GM21360 (cell line): Measurements from ENCODE around the gene FHOD3.
A peak's percentile ranks its signal among the peaks of the same experiment; 100 is the strongest.

Experiments used
- ATAC-seq: cut with Tn5 transposase; IDR thresholded peaks from one replicate; pipeline ENCODE4 v1.9.1; 2021; ENCODE audit warnings: mild to moderate bottlenecking, moderate library complexity; ENCODE audit not compliant: unreplicated experiment

FHOD3 gene

GRCh38 chr18:36649205-36649604 is 351.7 kb downstream of the FHOD3 start:
- ATAC-seq = no peak

DNA sequence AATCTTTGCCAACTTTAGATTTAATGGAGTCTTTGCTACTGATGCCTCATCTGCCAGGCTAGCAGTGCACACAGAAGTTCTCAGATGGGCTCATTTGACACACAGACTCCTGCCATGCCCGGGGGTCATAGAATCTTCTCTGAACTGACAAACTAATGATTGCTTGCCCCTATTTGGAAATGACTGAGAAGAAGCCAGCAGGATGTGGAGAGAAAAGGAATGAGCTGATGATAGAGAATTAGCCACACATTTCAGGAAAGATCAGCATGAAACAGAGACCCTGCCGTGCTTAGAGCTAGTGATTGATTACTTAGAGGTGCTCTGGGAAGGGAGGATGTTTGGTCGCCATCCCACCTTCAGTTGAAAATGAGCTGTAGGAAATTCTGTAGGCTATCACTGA is 352.8 kb downstream of the FHOD3 start:
- ATAC-seq = no peak

GRCh38 chr18:36650906-36651305 is 353.4 kb downstream of the FHOD3 start:
- ATAC-seq = no peak

DNA sequence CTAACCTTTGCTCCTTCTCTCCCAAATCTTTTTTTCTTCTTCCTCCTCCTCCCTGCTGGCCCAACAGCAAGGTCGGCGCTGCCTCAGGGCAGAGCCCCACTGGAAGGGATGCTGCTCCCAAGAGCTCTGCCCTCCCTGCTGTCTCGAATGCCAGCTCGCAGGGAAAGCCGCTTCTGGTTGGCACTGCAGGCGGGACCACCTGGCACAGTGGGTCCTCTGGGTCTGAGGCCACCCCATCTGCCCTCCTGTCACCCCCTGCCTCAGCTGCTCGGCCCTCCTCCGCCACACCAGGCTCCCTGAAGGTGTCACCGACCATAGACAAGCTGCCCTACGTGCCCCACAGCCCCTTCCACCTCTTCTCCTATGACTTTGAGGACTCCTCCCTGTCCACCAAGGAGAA is 355.0 kb downstream of the FHOD3 start:
- ATAC-seq = no peak

DNA sequence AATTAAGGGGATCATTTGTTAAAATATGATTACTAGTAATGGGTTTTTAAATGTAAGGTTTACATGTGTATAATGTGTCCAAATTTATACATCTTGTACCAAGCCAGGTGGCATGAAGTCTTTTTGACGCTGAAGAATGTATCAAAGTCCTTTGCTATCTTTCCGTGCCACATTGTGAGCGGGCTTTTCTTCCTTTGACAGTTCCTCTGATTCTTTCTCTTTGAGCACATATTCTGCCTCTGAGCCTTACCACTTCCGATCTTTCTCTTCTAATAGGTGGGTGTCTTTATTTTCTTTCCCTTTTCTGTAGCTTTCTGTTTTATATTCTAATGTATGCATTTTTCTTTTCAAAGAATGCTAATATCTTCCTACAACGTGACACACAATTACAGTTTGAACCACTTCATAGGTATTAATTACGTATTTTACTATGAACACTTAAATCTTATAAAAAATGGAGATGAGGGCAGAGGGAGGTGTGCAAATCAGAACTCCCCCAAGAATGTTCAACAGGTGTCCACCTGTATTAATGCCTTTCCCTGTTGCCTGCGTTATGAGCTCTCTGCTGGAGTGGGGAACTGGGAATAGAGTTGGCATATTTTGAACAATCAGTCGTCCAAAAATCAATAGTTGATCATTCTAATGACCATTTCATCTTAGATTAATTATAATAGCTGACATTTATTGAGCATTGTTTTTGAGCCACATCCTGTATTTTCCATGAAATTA is 355.8 kb downstream of the FHOD3 start:
- no peak for ATAC-seq

DNA sequence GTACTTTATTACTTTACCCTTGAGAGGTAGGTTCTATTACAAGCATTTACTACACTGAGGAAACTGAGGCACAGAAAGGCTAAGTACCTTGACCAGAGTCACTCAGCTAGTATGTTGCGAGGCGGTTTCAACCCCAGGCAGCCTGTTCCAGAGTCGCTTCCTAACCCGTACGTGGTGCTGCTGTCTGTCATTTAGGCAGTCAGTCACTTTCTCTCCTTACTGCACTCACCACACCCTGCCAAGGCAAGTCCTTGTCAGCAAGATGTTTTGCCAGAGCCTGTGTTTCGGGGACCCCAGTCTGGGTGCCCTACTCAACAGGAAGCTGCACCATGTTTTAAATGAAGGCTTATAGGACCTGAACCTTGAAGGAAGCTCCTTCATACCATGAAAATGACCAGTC is 356.4 kb downstream of the FHOD3 start:
- no peak for ATAC-seq

- no peak for ATAC-seq
These were observed 357.6 kb downstream of the FHOD3 start for GRCh38 chr18:36655074-36655473.

GRCh38 chr18:36655930-36656329 is 358.4 kb downstream of the FHOD3 start:
- ATAC-seq = no peak

DNA sequence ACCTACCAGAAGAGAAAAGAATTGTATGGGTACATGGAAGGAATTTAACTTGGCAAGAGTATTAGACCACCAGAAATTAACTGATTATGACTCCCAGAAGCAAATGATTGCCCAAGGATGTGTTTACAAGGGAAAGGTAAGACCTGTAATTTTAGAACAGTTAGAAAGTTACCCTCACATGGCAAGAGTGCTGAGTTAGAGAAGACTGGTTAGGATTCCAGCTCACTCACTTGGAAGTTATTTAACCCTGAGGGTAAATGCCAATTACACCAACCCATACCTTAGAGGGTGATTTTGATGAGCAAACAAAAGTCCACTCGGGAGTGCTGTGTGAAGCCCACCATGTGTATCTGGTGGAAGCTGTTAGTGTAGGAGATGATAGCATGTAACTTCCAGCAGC is 361.1 kb downstream of the FHOD3 start:
- ATAC-seq = no peak

DNA sequence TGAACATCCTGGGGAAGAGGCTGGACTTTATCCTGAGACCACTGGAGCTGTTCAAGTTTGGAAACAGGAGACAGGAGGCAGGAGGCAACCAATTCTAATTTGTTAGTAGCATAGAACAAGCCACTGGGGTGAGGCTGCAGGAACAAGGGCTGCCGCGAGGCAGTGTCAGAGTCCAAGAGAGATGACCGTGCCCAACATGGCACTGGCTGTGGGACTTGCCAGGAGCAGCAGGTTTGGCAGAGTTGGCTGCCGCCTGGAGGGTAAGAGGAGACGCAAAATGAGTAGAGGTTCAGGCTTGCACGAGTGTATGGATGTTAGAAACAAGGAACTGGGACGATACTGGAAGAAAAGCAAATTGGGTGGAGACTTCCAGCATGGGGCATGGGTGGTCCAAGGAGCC is 362.8 kb downstream of the FHOD3 start:
- no peak for ATAC-seq

- no peak for ATAC-seq
These were observed 364.5 kb downstream of the FHOD3 start for GRCh38 chr18:36661999-36662398.

DNA sequence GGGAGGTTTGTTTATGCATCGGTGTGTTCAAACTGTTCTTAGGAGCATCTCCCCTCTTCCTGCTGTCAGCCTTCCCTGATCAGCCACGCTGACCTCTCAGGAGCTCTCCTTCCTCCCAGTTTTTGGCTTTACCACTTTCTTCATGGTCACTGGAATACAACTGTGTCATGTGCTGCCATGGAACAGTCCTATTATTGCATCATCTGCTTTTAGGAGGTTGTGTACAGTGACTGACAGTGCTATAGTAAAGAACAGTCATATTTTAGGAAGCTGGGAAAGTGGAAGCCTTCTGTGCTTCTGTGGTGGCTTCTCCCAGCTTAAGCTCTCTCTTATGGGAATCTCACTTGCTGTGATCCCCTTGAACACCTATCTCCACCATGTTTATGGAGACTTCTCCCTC is 365.8 kb downstream of the FHOD3 start:
- ATAC-seq = no peak

DNA sequence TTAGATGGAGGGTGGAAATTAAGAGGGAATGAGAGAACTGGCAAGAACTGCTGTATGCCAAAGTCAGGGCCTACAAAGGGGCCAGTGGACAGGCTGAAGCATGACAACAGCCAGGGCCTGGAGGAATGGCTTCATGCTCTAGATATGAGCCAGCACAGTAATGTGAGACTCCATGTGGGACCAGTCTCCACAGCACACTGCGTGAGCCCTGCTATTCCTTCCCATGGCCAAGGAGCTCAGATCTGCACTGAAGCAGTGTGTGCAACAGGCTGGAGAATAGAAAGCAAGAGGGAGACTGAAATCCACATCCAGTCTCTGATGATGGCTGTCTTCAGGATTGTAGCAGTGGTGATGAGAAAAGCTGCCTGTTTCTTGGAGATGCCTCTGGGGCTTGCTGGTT is 368.4 kb downstream of the FHOD3 start:
- no peak for ATAC-seq

DNA sequence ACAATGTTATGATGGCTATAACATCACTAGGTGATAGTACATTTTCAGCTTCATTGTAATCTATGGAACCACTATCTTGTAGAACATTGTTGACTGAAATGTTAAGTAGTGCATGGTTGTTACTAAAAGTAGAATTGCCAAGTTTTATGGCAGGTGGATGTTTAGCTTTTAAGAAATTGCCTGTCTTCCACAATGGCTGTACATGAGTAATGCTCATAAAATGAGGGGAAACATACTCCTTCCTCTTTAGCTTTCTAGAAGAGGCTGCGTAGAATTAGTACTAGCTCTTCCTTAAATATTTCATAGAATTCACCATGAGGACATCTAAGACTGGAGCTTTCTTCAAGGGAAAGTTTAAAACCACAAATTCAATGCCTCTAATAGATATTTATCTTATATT is 370.3 kb downstream of the FHOD3 start:
- ATAC-seq = no peak

- ATAC-seq = no peak
These were observed 370.8 kb downstream of the FHOD3 start for GRCh38 chr18:36668349-36668748.

- ATAC-seq = peak; percentile 73
These were observed 375.2 kb downstream of the FHOD3 start for GRCh38 chr18:36672437-36673344.

- no peak for ATAC-seq
These were observed 375.9 kb downstream of the FHOD3 start for GRCh38 chr18:36673452-36673851.

- no peak for ATAC-seq
These were observed 377.6 kb downstream of the FHOD3 start for GRCh38 chr18:36675076-36675475.

- ATAC-seq = no peak
These were observed 378.0 kb downstream of the FHOD3 start for GRCh38 chr18:36675542-36675941.

GRCh38 chr18:36676629-36677028 is 379.1 kb downstream of the FHOD3 start:
- ATAC-seq = no peak

DNA sequence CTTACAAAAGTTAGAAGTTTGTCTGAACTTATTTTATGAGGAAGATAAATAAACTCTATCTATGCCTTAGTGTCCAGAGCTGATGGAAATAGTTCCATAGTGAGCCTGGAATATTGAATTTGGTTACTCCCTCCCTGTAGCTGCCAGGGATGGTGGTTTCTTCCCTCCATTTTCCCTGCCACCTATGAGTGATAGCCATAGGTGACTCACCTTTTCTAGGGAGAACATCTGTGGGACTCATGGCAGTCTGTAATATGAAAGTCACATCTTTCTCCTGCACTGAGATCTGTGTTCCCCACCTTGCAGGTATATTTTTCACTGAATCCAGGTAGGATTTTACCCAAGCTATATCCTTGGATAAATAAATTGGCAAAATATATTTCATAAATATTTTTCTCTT is 382.5 kb downstream of the FHOD3 start:
- no peak for ATAC-seq

GRCh38 chr18:36685580-36685979 is 388.1 kb downstream of the FHOD3 start:
- no peak for ATAC-seq
